Activated T-helper 1 cell treated with anti-CD3 and anti-CD28 coated beads, Interleukin-12 subunit alpha, Interleukin-12 subunit beta, Interleukin-2, Interleukin-4 antibody, amounts not matched to agents 30 ng/mL and 10 ng/mL and 1 ng/mL, durations not matched to agents 14 hours and 24 hours and 36 hours (primary cell): Measurements from ENCODE around the gene PITRM1. TPM values are rescaled to one million over a fixed set of nuclear protein-coding genes. Genes with fewer than 3 reads are reported as not detected.

Experiments
- DNase-seq: peaks from one replicate; pipeline ENCODE4 v3.0.0; 2021; ENCODE audit warnings: low spot score
- H3K27ac Mint-ChIP-seq: one replicate; pipeline ENCODE4 v1.8.0; 2021; ENCODE audit warnings: mild to moderate bottlenecking, mixed read lengths
- H3K27me3 Mint-ChIP-seq: one replicate; pipeline ENCODE4 v1.8.0; 2022; ENCODE audit warnings: mild to moderate bottlenecking, moderate library complexity, mixed read lengths; ENCODE audit not compliant: insufficient read depth
- H3K36me3 Mint-ChIP-seq: one replicate; pipeline ENCODE4 v1.8.0; 2021; ENCODE audit warnings: low read depth, mixed read lengths
- H3K4me1 Mint-ChIP-seq: one replicate; pipeline ENCODE4 v1.8.0; 2021; ENCODE audit warnings: low read depth, mixed read lengths
- H3K4me3 Mint-ChIP-seq: one replicate; pipeline ENCODE4 v1.8.0; 2021; ENCODE audit warnings: mild to moderate bottlenecking, moderate library complexity, mixed read lengths
- H3K9me3 Mint-ChIP-seq: one replicate; pipeline ENCODE4 v1.8.0; 2021; ENCODE audit warnings: mixed read lengths
- intact Hi-C: fragments of 100-400 bp; cut with micrococcal nuclease; formaldehyde crosslinking; loops from one replicate; pipeline ENCODE4 v1.15.1; 2024
- total RNA-seq: library from RNA; stranded (reverse); gene quantifications from 2 replicates; pipeline ENCODE4 v1.2.3, GENCODE V29; 2022

Gene PITRM1
- total RNA-seq, 1 donor from 2014 or later: 76.3 TPM

DNA sequence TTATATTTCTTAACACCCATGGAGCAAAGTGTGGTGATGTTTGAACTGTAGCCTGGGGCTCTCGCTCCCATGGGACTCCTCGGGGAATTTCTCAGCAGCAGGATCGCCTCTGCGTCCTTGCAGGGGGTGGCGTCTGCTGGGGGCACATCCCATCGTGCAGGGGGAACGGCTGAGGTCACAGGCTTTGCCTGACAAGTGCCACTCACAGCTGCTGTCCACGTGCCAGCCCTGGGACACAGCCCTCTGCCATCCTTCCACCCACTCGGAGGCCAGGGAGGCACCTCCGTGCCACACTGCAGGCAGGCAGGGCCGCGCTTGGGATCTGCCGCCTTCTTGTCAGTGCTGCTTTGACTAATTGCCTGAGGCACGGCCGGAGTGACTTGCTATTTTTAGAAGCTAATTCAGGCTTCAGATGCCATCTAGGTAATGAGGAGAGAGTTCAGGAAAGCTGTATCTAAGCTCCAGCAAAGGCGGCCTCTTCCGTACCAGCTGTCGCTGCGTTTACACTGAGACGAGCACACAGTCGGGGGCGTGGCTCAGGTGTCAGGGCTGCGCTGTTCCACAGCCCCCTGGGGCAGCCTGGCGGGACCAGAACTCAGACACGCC is 45.7 kb downstream of the PITRM1 start:
- intact Hi-C loops: no loop called here
- peaks cover 44% of the 10 kb centered on the region for H3K36me3 Mint-ChIP-seq
- H3K9me3 Mint-ChIP-seq: no peaks in the 10 kb centered on the region
- H3K27me3 Mint-ChIP-seq: no peaks in the 10 kb centered on the region
- no peak overlapping the region for H3K4me3 Mint-ChIP-seq
- no peaks in the 10 kb centered on the region for H3K4me1 Mint-ChIP-seq
- no peak overlapping the region for H3K27ac Mint-ChIP-seq
- DNase-seq: no peak

DNA sequence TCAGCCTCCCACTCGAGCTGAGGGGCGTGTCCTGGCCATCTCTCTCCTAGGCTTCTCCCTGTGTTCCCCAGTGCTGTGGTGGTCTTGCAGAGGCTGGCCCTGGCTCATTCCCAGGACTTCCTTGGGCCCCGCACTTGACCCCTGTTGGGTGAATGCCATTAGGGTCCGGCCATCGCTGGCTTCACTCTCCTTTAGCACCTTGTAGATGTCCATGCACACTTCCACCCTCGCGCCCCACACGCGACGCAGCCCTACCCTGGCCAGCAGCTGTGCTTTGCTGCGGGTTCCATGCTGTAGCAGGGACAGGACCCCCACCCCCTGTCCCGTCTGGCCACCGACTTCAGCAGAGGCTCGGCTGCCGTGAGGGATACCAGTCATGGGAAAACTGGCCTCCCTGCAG is 46.3 kb downstream of the PITRM1 start:
- H3K27ac Mint-ChIP-seq: no peak overlapping the region
- H3K4me3 Mint-ChIP-seq: no peak overlapping the region
- no peaks in the 10 kb centered on the region for H3K4me1 Mint-ChIP-seq
- H3K9me3 Mint-ChIP-seq: no peaks in the 10 kb centered on the region
- DNase-seq: no peak
- no peaks in the 10 kb centered on the region for H3K27me3 Mint-ChIP-seq
- peaks cover 41% of the 10 kb centered on the region for H3K36me3 Mint-ChIP-seq
- intact Hi-C loops: no loop called here

DNA sequence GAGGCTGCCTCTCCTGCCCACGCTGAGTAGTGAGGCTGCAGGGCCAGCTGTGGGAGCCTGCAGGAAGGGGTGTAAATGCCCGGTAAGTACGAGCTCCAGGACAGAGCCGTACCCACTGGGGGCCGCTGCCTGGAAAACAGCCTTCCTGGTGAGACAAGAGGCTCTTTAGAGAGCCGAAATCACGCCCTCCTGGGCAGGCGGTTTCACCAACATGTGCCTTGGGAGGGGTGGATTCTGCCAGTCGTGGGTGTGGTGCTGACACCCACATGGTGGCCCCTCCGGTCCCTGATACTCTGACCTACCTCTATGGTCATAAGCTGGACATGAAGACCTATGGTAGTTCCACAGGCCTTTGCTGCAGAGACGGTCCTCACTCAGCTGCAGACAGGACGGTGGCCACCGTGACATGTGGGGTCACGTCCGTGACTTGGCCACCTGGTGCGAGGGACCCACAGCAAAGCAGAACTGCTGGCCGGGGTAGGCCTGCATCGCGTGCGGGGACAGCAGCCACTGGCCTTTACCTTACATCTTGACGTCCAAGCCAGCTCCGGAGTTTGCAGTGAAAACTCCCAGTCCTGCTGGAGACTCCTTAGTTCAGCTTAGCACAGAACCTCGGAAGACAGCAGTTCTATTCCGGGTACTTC is 46.9 kb downstream of the PITRM1 start:
- H3K27ac Mint-ChIP-seq: no peak overlapping the region
- H3K27me3 Mint-ChIP-seq: no peaks in the 10 kb centered on the region
- no peak for DNase-seq
- H3K9me3 Mint-ChIP-seq: no peaks in the 10 kb centered on the region
- H3K4me3 Mint-ChIP-seq: no peak overlapping the region
- H3K4me1 Mint-ChIP-seq: no peaks in the 10 kb centered on the region
- intact Hi-C loops: no loop called here
- peaks cover 42% of the 10 kb centered on the region for H3K36me3 Mint-ChIP-seq

DNA sequence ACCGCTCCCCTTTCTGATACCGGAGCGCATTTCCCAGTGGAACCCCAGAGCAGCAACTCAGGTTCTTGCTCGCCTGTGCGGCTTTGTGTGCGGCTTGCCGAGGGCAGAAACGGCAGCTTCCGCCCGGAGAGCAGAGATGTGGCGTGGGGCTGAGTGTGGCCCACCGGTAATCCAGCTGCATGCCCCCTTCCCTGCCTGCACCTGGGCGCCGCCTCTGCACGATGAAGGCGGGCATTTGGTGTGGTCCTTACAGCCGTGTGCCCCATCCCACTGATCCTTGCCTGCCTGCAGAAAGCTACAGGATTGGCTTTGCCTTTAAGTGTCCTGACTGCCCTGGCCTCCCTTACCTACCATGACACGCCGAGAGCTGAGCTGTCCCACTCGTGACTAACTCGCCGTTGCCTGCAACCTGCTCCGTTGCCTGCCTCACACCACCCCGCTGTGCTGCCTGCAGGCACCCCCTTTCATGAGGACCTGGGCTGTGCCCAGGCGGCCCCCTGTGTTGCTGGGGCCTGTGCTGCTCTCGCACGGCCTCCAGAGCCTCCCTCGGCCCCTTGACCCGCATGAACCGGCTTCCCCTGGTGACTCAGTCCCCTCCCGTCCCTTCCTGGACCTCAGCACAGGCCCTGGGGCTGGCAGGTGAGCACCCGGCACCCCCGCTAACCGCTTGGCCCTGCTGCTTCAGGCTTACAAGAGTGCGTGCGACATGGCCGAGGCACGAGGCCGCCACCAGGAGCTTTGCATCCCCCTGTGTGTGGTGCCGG is 48.0 kb downstream of the PITRM1 start:
- no peak overlapping the region for H3K27ac Mint-ChIP-seq
- no peak overlapping the region for H3K4me3 Mint-ChIP-seq
- H3K27me3 Mint-ChIP-seq: no peaks in the 10 kb centered on the region
- no peaks in the 10 kb centered on the region for H3K9me3 Mint-ChIP-seq
- DNase-seq: no peak
- no peaks in the 10 kb centered on the region for H3K4me1 Mint-ChIP-seq
- H3K36me3 Mint-ChIP-seq: peaks cover 43% of the 10 kb centered on the region
- intact Hi-C loops: no loop called here

DNA sequence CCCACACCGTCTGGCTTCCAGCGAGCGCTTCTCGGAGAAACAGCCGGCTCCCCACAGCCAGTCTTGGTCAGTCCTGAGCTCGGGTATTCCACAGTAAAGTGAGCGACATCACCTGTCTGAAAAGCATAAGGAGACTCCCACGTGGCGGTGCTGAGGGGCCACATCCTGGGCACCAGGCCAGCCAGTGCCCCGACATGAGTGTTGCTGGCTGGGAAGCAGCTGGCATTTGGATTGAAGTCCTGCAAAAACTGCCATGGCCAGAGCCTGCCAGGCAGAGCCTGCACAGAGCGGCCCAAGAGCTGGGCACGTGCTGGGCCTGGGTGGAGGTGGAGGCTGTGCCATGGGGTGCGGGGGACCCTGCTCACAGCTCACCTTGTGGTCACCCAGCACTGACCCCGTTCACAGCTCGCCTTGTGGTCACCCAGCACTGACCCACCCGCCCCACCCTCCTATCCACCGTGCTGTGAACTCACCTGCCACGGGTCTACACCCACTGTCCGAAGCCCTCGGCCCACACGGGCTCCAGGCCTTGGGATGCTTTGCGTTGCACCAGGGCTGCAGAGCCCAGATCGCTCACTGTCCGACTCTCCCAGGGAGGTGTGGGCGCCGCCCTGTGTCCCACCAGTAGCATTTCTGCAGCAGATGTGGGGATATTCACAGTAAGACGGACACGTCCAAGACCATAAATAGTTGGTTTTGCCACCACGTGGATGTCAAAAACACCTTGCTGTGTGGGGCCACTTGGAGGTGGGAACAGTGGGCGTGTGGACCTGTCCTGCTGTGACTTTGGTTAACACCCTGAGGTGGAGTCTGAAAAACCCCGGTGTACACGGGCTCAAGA is 48.8 kb downstream of the PITRM1 start:
- H3K27ac Mint-ChIP-seq: no peak overlapping the region
- no peaks in the 10 kb centered on the region for H3K27me3 Mint-ChIP-seq
- H3K4me1 Mint-ChIP-seq: no peaks in the 10 kb centered on the region
- intact Hi-C loops: no loop called here
- no peaks in the 10 kb centered on the region for H3K9me3 Mint-ChIP-seq
- no peak overlapping the region for H3K4me3 Mint-ChIP-seq
- peaks cover 42% of the 10 kb centered on the region for H3K36me3 Mint-ChIP-seq
- DNase-seq: no peak

DNA sequence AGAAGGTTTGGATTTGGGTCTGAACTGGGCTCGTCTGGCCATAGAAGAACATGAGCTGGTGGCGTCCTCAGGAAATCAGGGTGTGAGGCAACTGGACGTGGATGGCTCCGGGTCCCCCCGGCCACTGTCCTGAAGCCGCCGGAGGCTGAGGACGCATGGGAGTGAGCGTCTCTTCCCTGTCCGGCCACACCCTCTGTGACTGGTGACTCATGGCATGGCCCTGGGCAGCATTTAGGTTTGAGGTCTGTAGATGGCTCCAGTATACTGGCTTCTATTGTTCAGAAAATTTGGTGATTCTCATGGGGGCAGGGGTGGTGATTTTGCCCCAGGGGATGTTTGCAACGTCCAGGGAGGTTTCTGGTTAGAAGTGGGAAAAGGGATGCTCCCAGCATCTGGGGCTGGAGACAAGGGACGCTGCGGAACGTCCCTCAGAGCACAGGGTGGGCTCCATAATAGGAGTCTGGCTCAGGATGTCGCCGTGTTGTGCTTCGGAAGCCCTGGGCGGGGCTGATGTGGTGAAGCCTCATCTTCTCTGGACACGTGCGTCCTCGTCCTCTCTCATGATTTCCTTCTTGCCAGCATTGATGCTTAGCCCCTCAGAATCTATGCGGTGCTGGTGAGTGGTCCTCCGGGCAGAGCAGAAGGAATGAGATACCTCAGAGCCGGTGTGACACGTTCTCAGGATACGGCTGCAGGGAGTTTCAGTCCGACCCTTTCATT is 49.9 kb downstream of the PITRM1 start:
- intact Hi-C loops: no loop called here
- Mint-ChIP-seq H3K27ac (no peak overlapping the region), H3K36me3 (peaks cover 46% of the 10 kb centered on the region)

DNA sequence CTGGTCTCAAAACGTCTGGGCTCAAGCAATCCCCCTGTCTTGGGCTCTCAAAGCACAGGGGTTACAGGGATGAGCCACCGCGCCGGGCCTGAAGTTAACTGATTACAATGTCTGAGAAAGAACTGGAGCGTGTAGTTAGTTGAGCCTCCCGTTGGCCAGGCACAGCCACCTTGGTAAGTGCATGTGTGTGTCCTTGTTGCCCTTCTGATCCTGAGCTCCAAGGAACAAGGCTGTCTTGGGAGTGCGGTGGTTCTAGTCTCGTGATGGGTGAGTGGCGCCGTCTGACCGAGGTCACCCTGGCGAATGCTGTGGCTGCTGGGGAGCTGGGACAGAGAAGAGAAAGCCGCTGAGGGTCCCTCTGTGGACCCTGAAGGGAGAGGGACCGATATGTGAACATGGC is 50.5 kb downstream of the PITRM1 start:
- Mint-ChIP-seq H3K27me3 (no peaks in the 10 kb centered on the region), H3K27ac (no peak overlapping the region), H3K4me1 (no peaks in the 10 kb centered on the region), H3K4me3 (no peak overlapping the region), H3K36me3 (peaks cover 44% of the 10 kb centered on the region), H3K9me3 (no peaks in the 10 kb centered on the region)
- DNase-seq: no peak
- intact Hi-C loops: no loop called here

More for the DNA sequence above, 49.9 kb downstream of the PITRM1 start:
- no peaks in the 10 kb centered on the region for H3K9me3 Mint-ChIP-seq
- no peaks in the 10 kb centered on the region for H3K4me1 Mint-ChIP-seq
- H3K27me3 Mint-ChIP-seq: no peaks in the 10 kb centered on the region
- no peak overlapping the region for H3K4me3 Mint-ChIP-seq
- DNase-seq: no peak

DNA sequence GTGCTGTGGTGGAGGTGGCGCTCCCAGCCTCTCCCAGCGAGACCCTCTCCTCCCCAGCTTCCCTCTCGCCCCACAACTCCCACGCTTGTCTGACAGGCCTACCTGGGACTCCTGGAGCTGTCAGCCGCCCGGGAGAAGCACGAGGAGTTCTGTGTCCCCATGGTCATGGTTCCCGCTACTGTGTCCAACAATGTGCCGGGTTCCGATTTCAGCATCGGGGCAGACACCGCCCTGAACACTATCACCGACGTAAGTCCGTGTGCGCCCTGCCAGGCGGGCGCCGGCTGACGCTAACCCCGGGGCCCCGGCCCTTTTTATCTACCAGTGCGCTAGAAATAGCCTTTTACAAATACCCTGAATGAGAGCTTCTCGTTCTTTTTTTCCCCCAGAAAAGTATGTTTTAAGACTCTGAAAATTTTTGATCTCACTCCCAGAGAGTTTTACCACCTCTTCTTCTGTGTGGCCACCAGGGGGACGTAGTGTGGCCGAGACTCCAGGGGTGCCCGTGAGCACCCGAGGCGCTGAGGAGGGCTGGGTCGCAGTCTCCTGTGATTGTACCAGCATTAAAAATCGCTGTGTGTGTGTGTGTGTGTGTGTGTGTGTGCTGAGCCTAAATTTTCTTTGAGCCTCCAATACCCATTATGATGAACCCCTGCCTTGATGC is 52.7 kb downstream of the PITRM1 start:
- intact Hi-C loops: no loop called here
- no peak for DNase-seq
- no peaks in the 10 kb centered on the region for H3K4me1 Mint-ChIP-seq
- no peak overlapping the region for H3K27ac Mint-ChIP-seq
- no peak overlapping the region for H3K4me3 Mint-ChIP-seq
- no peaks in the 10 kb centered on the region for H3K9me3 Mint-ChIP-seq
- no peaks in the 10 kb centered on the region for H3K27me3 Mint-ChIP-seq
- H3K36me3 Mint-ChIP-seq: peaks cover 60% of the 10 kb centered on the region

DNA sequence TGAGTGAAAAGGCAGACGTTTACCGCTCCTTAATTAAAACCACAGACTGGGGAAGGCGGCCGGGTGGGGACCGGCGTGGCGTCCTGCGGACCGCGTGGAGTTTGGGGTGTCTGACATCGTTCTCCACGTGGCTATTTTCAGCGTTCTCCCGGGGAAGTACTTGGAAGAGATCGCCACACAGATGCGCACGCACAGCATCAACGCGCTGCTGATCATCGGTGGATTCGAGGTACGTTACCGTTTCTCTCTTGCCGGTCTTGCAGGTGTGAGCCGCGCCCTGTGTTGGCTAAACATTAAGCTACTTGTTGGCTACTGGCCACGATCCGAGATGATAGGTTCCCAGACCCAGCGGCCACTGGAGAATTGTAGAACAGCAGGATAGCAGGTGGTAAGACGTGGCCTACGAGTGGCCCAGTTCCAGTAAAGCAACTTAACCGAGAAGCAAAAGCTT is 53.9 kb downstream of the PITRM1 start:
- Mint-ChIP-seq H3K4me1 (no peaks in the 10 kb centered on the region), H3K9me3 (no peaks in the 10 kb centered on the region), H3K27me3 (no peaks in the 10 kb centered on the region), H3K4me3 (no peak overlapping the region), H3K27ac (no peak overlapping the region), H3K36me3 (peaks cover 65% of the 10 kb centered on the region)
- intact Hi-C loops: no loop called here
- DNase-seq: no peak

DNA sequence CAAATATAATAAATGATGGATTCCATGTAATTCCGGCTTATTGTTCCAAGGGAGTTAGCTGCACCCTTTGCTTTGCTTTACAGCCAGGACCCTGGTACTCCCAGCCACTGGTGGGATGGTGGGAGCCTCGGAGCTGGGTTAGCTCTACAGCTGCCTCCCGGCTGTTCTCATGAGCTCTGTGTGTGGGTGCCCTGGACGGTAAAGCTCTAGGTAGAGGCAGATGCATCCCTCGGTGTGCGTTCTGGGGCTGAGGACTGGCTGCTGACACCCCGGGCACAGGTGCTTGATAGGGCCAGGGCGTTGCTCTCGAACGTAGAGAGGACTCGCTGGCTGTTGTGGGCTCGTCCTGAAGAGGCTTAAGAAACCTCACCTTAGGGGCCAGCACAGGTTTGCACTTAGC is 55.1 kb downstream of the PITRM1 start:
- Mint-ChIP-seq H3K27ac (no peak overlapping the region), H3K36me3 (peaks cover 64% of the 10 kb centered on the region), H3K9me3 (no peaks in the 10 kb centered on the region), H3K4me1 (no peaks in the 10 kb centered on the region), H3K4me3 (no peak overlapping the region), H3K27me3 (no peaks in the 10 kb centered on the region)
- intact Hi-C loops: no loop called here
- DNase-seq: no peak

DNA sequence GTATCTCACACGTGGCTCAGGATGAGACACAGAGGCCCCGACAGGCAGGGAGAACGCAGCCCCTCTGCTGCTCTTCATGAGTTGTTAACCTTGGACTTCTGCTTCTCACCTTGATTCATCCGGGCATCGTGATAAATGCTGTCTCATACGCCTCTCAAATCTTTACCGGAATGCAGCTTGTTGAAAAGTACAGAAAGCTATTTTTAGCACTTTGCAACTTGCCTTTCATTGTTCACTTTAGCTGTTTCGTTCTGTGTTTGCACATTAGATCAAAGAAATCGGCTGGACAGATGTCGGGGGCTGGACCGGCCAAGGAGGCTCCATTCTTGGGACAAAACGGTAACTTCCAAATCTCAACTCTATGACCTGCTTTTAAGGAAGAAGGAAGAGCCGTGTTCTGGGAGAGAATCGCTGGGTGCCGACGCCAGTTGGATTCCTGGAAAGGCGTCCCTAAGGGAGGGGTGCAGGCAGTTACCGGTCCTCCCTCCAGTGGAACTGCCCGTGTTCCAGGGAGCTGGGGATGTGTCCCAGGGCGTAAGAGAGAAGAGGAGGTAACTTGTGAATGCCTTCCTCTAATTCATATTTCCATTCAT is 56.0 kb downstream of the PITRM1 start:
- Mint-ChIP-seq H3K4me3 (no peak overlapping the region), H3K36me3 (peaks cover 60% of the 10 kb centered on the region), H3K27me3 (no peaks in the 10 kb centered on the region), H3K9me3 (no peaks in the 10 kb centered on the region), H3K27ac (no peak overlapping the region), H3K4me1 (no peaks in the 10 kb centered on the region)
- no peak for DNase-seq
- intact Hi-C loops: no loop called here

DNA sequence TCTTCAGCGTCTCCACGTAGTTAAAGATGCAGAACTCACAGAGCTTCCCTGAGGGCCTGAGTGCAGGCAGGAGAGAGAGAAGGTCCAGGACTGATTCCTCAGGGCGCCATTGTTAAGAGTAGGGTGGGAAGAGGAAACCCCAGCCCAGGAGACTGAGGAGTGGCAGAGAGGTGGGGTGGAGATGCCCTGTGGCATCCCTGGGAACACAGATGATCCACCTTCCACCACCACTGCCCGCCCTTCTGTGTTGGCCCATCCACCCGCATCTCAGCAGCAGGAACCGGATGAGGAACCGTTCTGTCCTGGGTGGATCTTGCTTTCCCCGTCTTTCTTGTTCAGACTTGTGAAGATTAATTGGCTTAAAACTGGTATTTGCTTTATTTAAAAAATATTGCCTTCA is 56.9 kb downstream of the PITRM1 start:
- peaks cover 64% of the 10 kb centered on the region for H3K36me3 Mint-ChIP-seq
- no peak for DNase-seq
- H3K27ac Mint-ChIP-seq: no peak overlapping the region
- H3K4me3 Mint-ChIP-seq: no peak overlapping the region
- no peaks in the 10 kb centered on the region for H3K27me3 Mint-ChIP-seq
- intact Hi-C loops: no loop called here
- H3K4me1 Mint-ChIP-seq: no peaks in the 10 kb centered on the region
- no peaks in the 10 kb centered on the region for H3K9me3 Mint-ChIP-seq
